Activated T-helper 1 cell treated with anti-CD3 and anti-CD28 coated beads, Interleukin-12 subunit alpha, Interleukin-12 subunit beta, Interleukin-2, Interleukin-4 antibody, amounts not matched to agents 30 ng/mL and 10 ng/mL and 1 ng/mL, durations not matched to agents 14 hours and 24 hours and 36 hours (primary cell): ENCODE results near the gene NFASC. TPM values are rescaled to one million over a fixed set of nuclear protein-coding genes. Genes with fewer than 3 reads are reported as not detected.

Experiments used
- DNase-seq: peaks from one replicate; pipeline ENCODE4 v3.0.0; 2021; ENCODE audit warnings: low spot score
- H3K27ac Mint-ChIP-seq: one replicate; pipeline ENCODE4 v1.8.0; 2021; ENCODE audit warnings: mild to moderate bottlenecking, mixed read lengths
- H3K27me3 Mint-ChIP-seq: one replicate; pipeline ENCODE4 v1.8.0; 2022; ENCODE audit warnings: mild to moderate bottlenecking, moderate library complexity, mixed read lengths; ENCODE audit not compliant: insufficient read depth
- H3K36me3 Mint-ChIP-seq: one replicate; pipeline ENCODE4 v1.8.0; 2021; ENCODE audit warnings: low read depth, mixed read lengths
- H3K4me1 Mint-ChIP-seq: one replicate; pipeline ENCODE4 v1.8.0; 2021; ENCODE audit warnings: low read depth, mixed read lengths
- H3K4me3 Mint-ChIP-seq: one replicate; pipeline ENCODE4 v1.8.0; 2021; ENCODE audit warnings: mild to moderate bottlenecking, moderate library complexity, mixed read lengths
- H3K9me3 Mint-ChIP-seq: one replicate; pipeline ENCODE4 v1.8.0; 2021; ENCODE audit warnings: mixed read lengths
- intact Hi-C: fragments of 100-400 bp; cut with micrococcal nuclease; formaldehyde crosslinking; loops from one replicate; pipeline ENCODE4 v1.15.1; 2024
- total RNA-seq: library from RNA; stranded (reverse); gene quantifications from 2 replicates; pipeline ENCODE4 v1.2.3, GENCODE V29; 2022

The NFASC gene
- total RNA-seq, 1 donor from 2014 or later, result 0.70 TPM

GRCh38 chr1:204841316-204841715, 29.3 kb upstream of the NFASC start:
- Mint-ChIP-seq H3K27me3 (peaks cover 16% of the 10 kb centered on the region), H3K9me3 (no peaks in the 10 kb centered on the region), H3K4me1 (no peaks in the 10 kb centered on the region), H3K4me3 (no peak overlapping the region), H3K27ac (no peak overlapping the region), H3K36me3 (no peaks in the 10 kb centered on the region)
- DNase-seq, result no peak
- intact Hi-C loops, result no loop called here

GRCh38 chr1:204841798-204842197, 28.9 kb upstream of the NFASC start:
- H3K36me3 Mint-ChIP-seq, result no peaks in the 10 kb centered on the region
- no peaks in the 10 kb centered on the region for H3K4me1 Mint-ChIP-seq
- peaks cover 16% of the 10 kb centered on the region for H3K27me3 Mint-ChIP-seq
- no peaks in the 10 kb centered on the region for H3K9me3 Mint-ChIP-seq
- intact Hi-C loops, result no loop called here
- no peak overlapping the region for H3K4me3 Mint-ChIP-seq
- DNase-seq, result no peak
- no peak overlapping the region for H3K27ac Mint-ChIP-seq

- Mint-ChIP-seq H3K9me3 (no peaks in the 10 kb centered on the region), H3K36me3 (no peaks in the 10 kb centered on the region), H3K27me3 (peaks cover 16% of the 10 kb centered on the region), H3K27ac (no peak overlapping the region), H3K4me1 (no peaks in the 10 kb centered on the region), H3K4me3 (no peak overlapping the region)
- intact Hi-C loops, result no loop called here
- DNase-seq, result no peak
These were observed 28.3 kb upstream of the NFASC start for GRCh38 chr1:204842369-204842768.

GRCh38 chr1:204842892-204843291, 27.8 kb upstream of the NFASC start:
- Mint-ChIP-seq H3K9me3 (no peaks in the 10 kb centered on the region), H3K36me3 (no peaks in the 10 kb centered on the region), H3K4me1 (no peaks in the 10 kb centered on the region), H3K27me3 (peaks cover 16% of the 10 kb centered on the region), H3K27ac (no peak overlapping the region), H3K4me3 (no peak overlapping the region)
- DNase-seq, result no peak
- intact Hi-C loops, result no loop called here

GRCh38 chr1:204846546-204846945, 24.1 kb upstream of the NFASC start:
- DNase-seq, result no peak
- no peaks in the 10 kb centered on the region for H3K9me3 Mint-ChIP-seq
- no peak overlapping the region for H3K27ac Mint-ChIP-seq
- H3K27me3 Mint-ChIP-seq, result peaks cover 18% of the 10 kb centered on the region
- H3K4me3 Mint-ChIP-seq, result no peak overlapping the region
- no peaks in the 10 kb centered on the region for H3K36me3 Mint-ChIP-seq
- no peaks in the 10 kb centered on the region for H3K4me1 Mint-ChIP-seq
- intact Hi-C loops, result no loop called here

- intact Hi-C loops, result no loop called here
- Mint-ChIP-seq H3K4me1 (no peaks in the 10 kb centered on the region), H3K4me3 (no peak overlapping the region), H3K27me3 (peaks cover 11% of the 10 kb centered on the region), H3K9me3 (no peaks in the 10 kb centered on the region), H3K27ac (no peak overlapping the region), H3K36me3 (no peaks in the 10 kb centered on the region)
- no peak for DNase-seq
These were observed 22.1 kb upstream of the NFASC start for GRCh38 chr1:204848579-204848978.

GRCh38 chr1:204852854-204853253, 17.8 kb upstream of the NFASC start:
- H3K4me1 Mint-ChIP-seq, result no peaks in the 10 kb centered on the region
- H3K9me3 Mint-ChIP-seq, result no peaks in the 10 kb centered on the region
- H3K36me3 Mint-ChIP-seq, result no peaks in the 10 kb centered on the region
- H3K27ac Mint-ChIP-seq, result no peak overlapping the region
- no peak overlapping the region for H3K4me3 Mint-ChIP-seq
- no peak for DNase-seq
- intact Hi-C loops, result no loop called here
- H3K27me3 Mint-ChIP-seq, result peaks cover 10% of the 10 kb centered on the region

GRCh38 chr1:204853436-204853835, 17.2 kb upstream of the NFASC start:
- H3K4me3 Mint-ChIP-seq, result no peak overlapping the region
- intact Hi-C loops, result no loop called here
- no peak overlapping the region for H3K27ac Mint-ChIP-seq
- H3K4me1 Mint-ChIP-seq, result no peaks in the 10 kb centered on the region
- DNase-seq, result no peak
- H3K27me3 Mint-ChIP-seq, result peaks cover 10% of the 10 kb centered on the region
- no peaks in the 10 kb centered on the region for H3K36me3 Mint-ChIP-seq
- no peaks in the 10 kb centered on the region for H3K9me3 Mint-ChIP-seq

GRCh38 chr1:204854286-204854685, 16.4 kb upstream of the NFASC start:
- intact Hi-C loops, result no loop called here
- H3K36me3 Mint-ChIP-seq, result no peaks in the 10 kb centered on the region
- H3K4me1 Mint-ChIP-seq, result no peaks in the 10 kb centered on the region
- H3K4me3 Mint-ChIP-seq, result no peak overlapping the region
- H3K9me3 Mint-ChIP-seq, result no peaks in the 10 kb centered on the region
- no peak for DNase-seq
- H3K27me3 Mint-ChIP-seq, result peaks cover 9% of the 10 kb centered on the region
- H3K27ac Mint-ChIP-seq, result no peak overlapping the region

GRCh38 chr1:204858363-204858821, 12.3 kb upstream of the NFASC start:
- H3K4me3 Mint-ChIP-seq, result no peak overlapping the region
- no peaks in the 10 kb centered on the region for H3K36me3 Mint-ChIP-seq
- no peak for DNase-seq
- H3K9me3 Mint-ChIP-seq, result no peaks in the 10 kb centered on the region
- peaks cover 9% of the 10 kb centered on the region for H3K27me3 Mint-ChIP-seq
- no peak overlapping the region for H3K27ac Mint-ChIP-seq
- no peaks in the 10 kb centered on the region for H3K4me1 Mint-ChIP-seq
- intact Hi-C loops, result no loop called here

GRCh38 chr1:204859861-204860267, 10.8 kb upstream of the NFASC start:
- Mint-ChIP-seq H3K9me3 (no peaks in the 10 kb centered on the region), H3K4me3 (no peak overlapping the region), H3K27ac (no peak overlapping the region), H3K27me3 (peaks cover 14% of the 10 kb centered on the region), H3K36me3 (no peaks in the 10 kb centered on the region), H3K4me1 (no peaks in the 10 kb centered on the region)
- no peak for DNase-seq
- intact Hi-C loops, result no loop called here

GRCh38 chr1:204863024-204863423, 7.6 kb upstream of the NFASC start:
- H3K36me3 Mint-ChIP-seq, result no peaks in the 10 kb centered on the region
- no peak for DNase-seq
- H3K4me1 Mint-ChIP-seq, result no peaks in the 10 kb centered on the region
- no peak overlapping the region for H3K27ac Mint-ChIP-seq
- no peak overlapping the region for H3K4me3 Mint-ChIP-seq
- intact Hi-C loops, result no loop called here
- no peaks in the 10 kb centered on the region for H3K9me3 Mint-ChIP-seq
- peaks cover 10% of the 10 kb centered on the region for H3K27me3 Mint-ChIP-seq

- DNase-seq, result no peak
- H3K27ac Mint-ChIP-seq, result no peak overlapping the region
- H3K9me3 Mint-ChIP-seq, result no peaks in the 10 kb centered on the region
- no peaks in the 10 kb centered on the region for H3K4me1 Mint-ChIP-seq
- no peak overlapping the region for H3K4me3 Mint-ChIP-seq
- H3K36me3 Mint-ChIP-seq, result no peaks in the 10 kb centered on the region
- peaks cover 10% of the 10 kb centered on the region for H3K27me3 Mint-ChIP-seq
- intact Hi-C loops, result no loop called here
These were observed 6.9 kb upstream of the NFASC start for GRCh38 chr1:204863730-204864129.

- H3K4me3 Mint-ChIP-seq, result no peak overlapping the region
- no peak overlapping the region for H3K27ac Mint-ChIP-seq
- H3K4me1 Mint-ChIP-seq, result no peaks in the 10 kb centered on the region
- no peak for DNase-seq
- intact Hi-C loops, result no loop called here
- no peaks in the 10 kb centered on the region for H3K36me3 Mint-ChIP-seq
- peaks cover 10% of the 10 kb centered on the region for H3K27me3 Mint-ChIP-seq
- H3K9me3 Mint-ChIP-seq, result no peaks in the 10 kb centered on the region
These were observed 4.5 kb upstream of the NFASC start for GRCh38 chr1:204866051-204866596.
